GM04503 (cell line): ENCODE measurements around the gene FXYD6.

Source experiments
- DNase-seq: peaks from one replicate; pipeline ENCODE4 v3.0.0-alpha.2; 2012; ENCODE audit warnings: low read depth

FXYD6 gene

DNA sequence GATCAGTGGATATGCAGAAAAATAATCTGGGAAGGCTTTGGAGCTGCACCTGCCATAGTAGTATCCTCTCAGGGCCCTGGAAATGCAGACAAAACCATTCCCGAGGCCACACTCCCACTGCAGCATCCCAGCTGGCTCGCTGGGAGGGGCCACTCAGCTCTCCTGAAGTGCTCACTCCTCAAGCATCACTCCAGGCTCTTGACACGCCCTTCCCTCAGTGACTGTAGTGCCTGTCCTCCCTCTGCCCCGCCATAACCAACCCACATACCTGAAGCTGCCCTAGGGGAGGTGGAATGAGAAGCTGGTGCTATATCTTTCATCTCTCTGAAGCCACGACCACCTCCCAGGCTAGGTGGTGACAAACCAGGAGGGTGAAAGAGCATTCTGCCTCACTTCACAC lies 84.2 kb downstream of the FXYD6 start:
- DNase-seq = no peak

DNA sequence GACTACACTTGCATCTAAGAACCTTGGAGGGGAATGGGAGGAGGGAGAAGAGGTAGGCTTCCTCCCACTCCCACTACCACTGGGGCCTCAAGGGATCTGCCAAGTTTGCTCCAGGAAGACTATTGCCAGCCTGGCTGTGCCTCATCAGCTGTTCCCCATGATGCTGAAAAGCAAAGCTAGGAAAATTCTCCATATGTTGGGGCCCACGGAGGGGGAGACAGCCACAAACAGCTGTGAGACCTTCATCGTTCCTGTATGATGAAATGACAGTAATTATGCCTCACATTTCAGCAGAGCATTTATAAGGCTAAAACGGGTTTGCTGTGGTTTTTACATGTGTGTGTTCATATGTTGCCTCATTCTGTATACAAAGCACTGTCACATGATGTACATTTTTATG lies 86.2 kb downstream of the FXYD6 start:
- no peak for DNase-seq

DNA sequence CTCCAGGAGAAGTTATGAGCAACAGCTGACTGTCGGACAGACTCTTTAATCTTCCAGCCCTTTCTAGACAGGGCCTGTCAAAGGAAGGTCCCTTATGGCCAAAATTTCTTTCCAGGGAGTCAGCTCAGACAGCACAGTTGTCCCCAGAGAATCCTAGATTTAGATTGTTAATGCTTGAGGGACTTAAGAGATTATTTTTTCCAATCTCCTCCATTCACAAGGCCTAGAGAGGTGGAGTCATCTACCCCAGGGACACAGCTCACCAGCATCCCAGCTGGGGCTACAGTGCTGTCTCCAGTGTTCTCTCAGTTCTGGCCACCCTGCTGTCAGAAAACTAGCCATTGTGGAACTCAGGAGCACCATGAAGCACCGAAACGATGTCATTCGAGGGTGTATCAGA lies 87.2 kb downstream of the FXYD6 start:
- no peak for DNase-seq
